ENCODE results near the gene SPDYE6. TPM values are rescaled to one million over a fixed set of nuclear protein-coding genes. Genes with fewer than 3 reads are reported as not detected.
A peak's percentile ranks its signal among the peaks of the same experiment; 100 is the strongest.

SPDYE6 gene
- total and polyA plus RNA-seq, 10 of the 15 experiments (the other 5 are each of a cell fraction or from before 2014, with no cell fraction given): 0.05 to 2.3 (median 1.00) TPM; not detected in 6

DNA sequence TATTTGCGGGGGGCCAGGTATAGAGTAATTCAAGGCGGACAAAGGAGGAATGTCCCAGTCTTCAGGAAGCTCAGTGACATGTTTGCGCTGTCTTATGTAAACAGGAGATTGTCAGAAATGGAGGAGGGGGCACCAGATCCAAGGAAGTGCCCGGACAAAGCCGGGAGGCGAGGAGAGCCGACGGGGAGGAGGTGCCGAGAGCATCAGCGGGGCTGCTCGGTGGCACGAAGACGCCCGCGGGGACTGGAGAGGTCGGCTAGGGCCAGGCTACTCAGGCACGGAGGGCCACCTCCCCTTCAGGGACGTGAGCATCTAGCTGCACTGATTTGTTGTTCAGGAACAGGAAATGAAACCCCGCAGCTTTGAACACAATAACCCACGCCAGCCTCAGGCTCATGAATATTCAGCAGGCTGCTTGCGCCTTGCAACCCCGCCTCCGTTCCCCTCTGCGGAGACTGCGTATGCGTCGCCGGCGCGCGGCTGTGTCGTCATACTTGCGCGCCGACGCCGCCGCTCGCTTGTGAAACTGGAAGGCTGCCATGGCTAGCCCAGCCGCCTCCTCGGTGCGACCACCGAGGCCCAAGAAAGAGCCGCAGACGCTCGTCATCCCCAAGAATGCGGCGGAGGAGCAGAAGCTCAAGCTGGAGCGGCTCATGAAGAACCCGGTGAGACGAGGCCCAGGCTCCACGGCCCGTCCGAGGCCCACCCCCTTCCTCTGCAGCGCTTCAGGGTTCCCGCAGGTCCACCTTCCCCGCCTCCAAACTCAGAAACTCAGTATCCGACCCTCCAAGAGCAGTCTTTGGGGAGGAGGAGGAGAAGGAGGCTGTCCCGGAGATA lies 39.8 kb upstream of the SPDYE6 start, which contains the start of gene PRKRIP1 (continued):
- no peak for TF ChIP-seq HDAC2 (IDR thresholded peaks at IDR 0.05)
- peak; percentile 8 for TF ChIP-seq MEF2B (IDR thresholded peaks at IDR 0.05; ENCODE audit: partially characterized antibody, poor library complexity, severe bottlenecking)
- no peak for TF ChIP-seq YBX1 (IDR thresholded peaks at IDR 0.05)
- TF ChIP-seq NFYA (IDR thresholded peaks at IDR 0.05; ENCODE audit: borderline replicate concordance, low read depth, low read length): no peak
- TF ChIP-seq RFX5 (IDR thresholded peaks at IDR 0.05; ENCODE audit: low read depth, low read length): 0 out of 2 replicates have a peak, but pooled peaks have one; percentile 8
- TF ChIP-seq HCFC1 (IDR thresholded peaks at IDR 0.05; ENCODE audit: low read length): peak; percentile 82
- no peak; the same call in 1 of the 2 replicates for TF ChIP-seq LARP7 (IDR thresholded peaks at IDR 0.05)
- no peak for TF ChIP-seq ASH2L (IDR thresholded peaks at IDR 0.05; ENCODE audit: borderline replicate concordance, low read depth)
- TF ChIP-seq, protein P1, sequence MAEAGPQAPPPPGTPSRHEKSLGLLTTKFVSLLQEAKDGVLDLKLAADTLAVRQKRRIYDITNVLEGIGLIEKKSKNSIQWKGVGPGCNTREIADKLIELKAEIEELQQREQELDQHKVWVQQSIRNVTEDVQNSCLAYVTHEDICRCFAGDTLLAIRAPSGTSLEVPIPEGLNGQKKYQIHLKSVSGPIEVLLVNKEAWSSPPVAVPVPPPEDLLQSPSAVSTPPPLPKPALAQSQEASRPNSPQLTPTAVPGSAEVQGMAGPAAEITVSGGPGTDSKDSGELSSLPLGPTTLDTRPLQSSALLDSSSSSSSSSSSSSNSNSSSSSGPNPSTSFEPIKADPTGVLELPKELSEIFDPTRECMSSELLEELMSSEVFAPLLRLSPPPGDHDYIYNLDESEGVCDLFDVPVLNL (IDR thresholded peaks at IDR 0.05; ENCODE audit: low read depth, low read length): 0 out of 2 replicates have a peak, but pooled peaks have one; percentile 10
- TF ChIP-seq, protein P2, sequence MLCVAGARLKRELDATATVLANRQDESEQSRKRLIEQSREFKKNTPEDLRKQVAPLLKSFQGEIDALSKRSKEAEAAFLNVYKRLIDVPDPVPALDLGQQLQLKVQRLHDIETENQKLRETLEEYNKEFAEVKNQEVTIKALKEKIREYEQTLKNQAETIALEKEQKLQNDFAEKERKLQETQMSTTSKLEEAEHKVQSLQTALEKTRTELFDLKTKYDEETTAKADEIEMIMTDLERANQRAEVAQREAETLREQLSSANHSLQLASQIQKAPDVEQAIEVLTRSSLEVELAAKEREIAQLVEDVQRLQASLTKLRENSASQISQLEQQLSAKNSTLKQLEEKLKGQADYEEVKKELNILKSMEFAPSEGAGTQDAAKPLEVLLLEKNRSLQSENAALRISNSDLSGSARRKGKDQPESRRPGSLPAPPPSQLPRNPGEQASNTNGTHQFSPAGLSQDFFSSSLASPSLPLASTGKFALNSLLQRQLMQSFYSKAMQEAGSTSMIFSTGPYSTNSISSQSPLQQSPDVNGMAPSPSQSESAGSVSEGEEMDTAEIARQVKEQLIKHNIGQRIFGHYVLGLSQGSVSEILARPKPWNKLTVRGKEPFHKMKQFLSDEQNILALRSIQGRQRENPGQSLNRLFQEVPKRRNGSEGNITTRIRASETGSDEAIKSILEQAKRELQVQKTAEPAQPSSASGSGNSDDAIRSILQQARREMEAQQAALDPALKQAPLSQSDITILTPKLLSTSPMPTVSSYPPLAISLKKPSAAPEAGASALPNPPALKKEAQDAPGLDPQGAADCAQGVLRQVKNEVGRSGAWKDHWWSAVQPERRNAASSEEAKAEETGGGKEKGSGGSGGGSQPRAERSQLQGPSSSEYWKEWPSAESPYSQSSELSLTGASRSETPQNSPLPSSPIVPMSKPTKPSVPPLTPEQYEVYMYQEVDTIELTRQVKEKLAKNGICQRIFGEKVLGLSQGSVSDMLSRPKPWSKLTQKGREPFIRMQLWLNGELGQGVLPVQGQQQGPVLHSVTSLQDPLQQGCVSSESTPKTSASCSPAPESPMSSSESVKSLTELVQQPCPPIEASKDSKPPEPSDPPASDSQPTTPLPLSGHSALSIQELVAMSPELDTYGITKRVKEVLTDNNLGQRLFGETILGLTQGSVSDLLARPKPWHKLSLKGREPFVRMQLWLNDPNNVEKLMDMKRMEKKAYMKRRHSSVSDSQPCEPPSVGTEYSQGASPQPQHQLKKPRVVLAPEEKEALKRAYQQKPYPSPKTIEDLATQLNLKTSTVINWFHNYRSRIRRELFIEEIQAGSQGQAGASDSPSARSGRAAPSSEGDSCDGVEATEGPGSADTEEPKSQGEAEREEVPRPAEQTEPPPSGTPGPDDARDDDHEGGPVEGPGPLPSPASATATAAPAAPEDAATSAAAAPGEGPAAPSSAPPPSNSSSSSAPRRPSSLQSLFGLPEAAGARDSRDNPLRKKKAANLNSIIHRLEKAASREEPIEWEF (IDR thresholded peaks at IDR 0.05; ENCODE audit: insufficient replicate concordance, low read depth, low read length): no peak
- no peak for TF ChIP-seq TCF7 (IDR thresholded peaks at IDR 0.05; ENCODE audit: borderline replicate concordance)
- TF ChIP-seq MXI1 (IDR thresholded peaks at IDR 0.05; ENCODE audit: low read depth, low read length): peak; percentile 89
- TF ChIP-seq BRCA1 (IDR thresholded peaks at IDR 0.05; ENCODE audit: low read depth, low read length): no peak
- TF ChIP-seq DPF2 (IDR thresholded peaks at IDR 0.05): peak; percentile 85
- TF ChIP-seq, protein P3, sequence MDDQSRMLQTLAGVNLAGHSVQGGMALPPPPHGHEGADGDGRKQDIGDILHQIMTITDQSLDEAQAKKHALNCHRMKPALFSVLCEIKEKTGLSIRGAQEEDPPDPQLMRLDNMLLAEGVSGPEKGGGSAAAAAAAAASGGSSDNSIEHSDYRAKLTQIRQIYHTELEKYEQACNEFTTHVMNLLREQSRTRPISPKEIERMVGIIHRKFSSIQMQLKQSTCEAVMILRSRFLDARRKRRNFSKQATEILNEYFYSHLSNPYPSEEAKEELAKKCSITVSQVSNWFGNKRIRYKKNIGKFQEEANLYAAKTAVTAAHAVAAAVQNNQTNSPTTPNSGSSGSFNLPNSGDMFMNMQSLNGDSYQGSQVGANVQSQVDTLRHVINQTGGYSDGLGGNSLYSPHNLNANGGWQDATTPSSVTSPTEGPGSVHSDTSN (IDR thresholded peaks at IDR 0.05; ENCODE audit: insufficient replicate concordance, low read depth, low read length): no peak
- peak; percentile 64; the same call in 1 of the 2 replicates for TF ChIP-seq FOXM1 (IDR thresholded peaks at IDR 0.05; ENCODE audit: low read depth, low read length)
- no peak for TF ChIP-seq GABPA (IDR thresholded peaks at IDR 0.05; ENCODE audit: low read depth)
- no peak for TF ChIP-seq SMAD1 (IDR thresholded peaks at IDR 0.05; ENCODE audit: low read depth, partially characterized antibody)
- TF ChIP-seq CHD1 (IDR thresholded peaks at IDR 0.05; ENCODE audit: low read depth, low read length): peak; percentile 34; the same call in 1 of the 2 replicates
- TF ChIP-seq BMI1 (IDR thresholded peaks at IDR 0.05; ENCODE audit: borderline replicate concordance): no peak
- peak; percentile 86 for TF ChIP-seq POLR2A (IDR thresholded peaks at IDR 0.05; ENCODE audit: low read depth, low read length)
- TF ChIP-seq RB1 (IDR thresholded peaks at IDR 0.05; ENCODE audit: borderline replicate concordance): peak; percentile 77; the same call in 1 of the 2 replicates
- no peak for TF ChIP-seq SMAD5 (IDR thresholded peaks at IDR 0.05; ENCODE audit: low read depth)
- TF ChIP-seq MEF2A (IDR thresholded peaks at IDR 0.05; ENCODE audit: insufficient read depth, low read depth, low read length): 0 out of 2 replicates have a peak, but pooled peaks have one; percentile 28
- TF ChIP-seq EED (IDR thresholded peaks at IDR 0.05; ENCODE audit: low read depth): no peak

Data from GM12878 (cell line).